Measurements from ENCODE around the gene MTMR10. TPM values are rescaled to one million over a fixed set of nuclear protein-coding genes. Genes with fewer than 3 reads are reported as not detected.

MTMR10 gene
- total RNA-seq, 1 donor from 2014 or later, result 36.3 TPM

DNA sequence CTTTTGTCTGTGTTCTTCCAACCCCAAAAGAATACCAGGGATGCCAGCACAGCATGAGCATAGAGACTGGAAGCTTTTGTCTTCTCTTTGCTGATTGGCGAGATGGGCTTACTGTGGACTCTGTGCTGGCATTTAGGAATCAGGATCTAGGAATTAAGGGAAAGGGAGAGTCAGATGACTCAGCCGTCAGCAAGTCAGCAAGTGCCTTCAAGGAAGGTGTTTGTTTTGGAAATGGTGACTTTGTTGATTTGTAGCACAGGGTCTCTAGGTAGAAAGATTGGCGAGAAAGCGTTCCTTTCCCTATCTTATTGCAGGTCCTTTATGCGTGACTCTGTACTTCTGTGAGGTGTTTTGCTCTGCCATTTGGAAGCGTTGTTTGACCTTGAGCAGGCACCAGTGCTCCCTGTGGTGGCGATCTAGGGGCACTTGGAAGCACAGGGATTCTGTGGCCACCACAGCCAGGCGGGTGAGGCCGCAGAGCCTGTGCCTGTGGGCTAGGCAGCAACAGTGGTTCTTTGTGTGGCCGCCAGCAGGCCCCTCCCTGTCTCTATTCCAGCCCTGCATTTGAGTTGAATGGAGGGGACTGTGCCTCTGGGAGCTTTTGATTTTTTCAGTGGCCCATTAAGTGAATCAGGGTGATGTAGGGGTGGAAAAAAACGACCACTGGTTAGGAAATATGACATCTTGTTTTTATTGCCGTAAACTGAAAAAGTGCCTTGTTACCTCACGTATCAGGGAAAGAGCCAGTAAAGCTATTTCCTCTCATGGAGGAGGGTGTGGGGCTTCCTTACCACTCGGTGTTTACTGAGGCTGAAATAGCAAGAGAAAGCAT lies 68.7 kb downstream of the MTMR10 start:
- DNase-seq (ENCODE audit: low spot score), result no peak

DNA sequence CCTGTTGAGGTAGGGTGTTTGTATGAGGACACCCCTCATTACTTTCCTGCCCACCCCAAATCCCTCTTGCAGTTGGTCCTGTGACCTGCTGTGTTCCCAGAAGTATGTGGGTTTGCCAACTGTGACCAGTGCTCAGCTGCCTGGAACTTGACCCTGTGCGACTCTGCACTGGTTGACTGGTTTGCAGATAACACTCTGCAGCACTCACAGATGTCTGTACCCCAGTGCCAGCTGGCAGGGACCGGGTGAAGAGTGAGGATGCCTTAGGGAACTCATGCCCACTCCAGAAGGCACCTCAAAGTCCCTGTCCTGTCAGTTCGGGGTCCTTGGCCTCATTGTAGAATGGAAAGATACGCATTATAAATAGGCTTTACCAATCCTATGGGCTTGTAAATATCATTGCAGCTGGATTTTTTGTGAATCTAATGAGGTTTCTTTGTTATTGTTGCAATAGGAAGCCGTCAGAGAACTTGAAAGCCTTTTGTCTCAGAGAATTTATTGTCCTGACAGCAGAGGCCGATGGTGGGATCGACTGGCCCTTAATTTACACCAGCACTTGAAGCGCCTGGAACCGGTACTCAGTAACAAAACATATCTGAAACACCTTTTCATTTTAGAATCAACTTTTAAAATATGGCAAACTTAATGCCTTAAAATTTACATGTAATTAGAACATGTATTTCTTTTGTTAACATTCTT lies 69.5 kb downstream of the MTMR10 start:
- DNase-seq (ENCODE audit: low spot score), result no peak

DNA sequence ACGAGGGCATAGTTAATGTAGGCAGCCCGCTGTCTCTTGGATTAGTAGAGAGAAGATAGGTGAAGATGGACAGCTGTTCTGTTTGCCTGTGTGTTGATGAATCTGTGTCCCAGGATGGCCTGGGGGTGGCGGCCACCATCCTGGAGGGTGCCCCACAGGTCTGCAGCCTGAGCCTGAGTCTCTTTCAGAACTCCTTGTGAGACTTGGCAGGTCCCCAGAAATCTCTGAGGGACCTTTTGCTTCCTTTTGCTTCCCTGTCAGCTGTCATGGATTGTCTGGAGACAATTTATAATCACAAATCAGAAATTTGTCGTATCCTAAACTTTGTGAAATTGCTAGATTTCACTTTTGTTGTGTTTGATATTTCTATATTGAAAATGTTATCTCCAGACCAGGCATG lies 70.3 kb downstream of the MTMR10 start:
- no peak for DNase-seq (ENCODE audit: low spot score)

DNA sequence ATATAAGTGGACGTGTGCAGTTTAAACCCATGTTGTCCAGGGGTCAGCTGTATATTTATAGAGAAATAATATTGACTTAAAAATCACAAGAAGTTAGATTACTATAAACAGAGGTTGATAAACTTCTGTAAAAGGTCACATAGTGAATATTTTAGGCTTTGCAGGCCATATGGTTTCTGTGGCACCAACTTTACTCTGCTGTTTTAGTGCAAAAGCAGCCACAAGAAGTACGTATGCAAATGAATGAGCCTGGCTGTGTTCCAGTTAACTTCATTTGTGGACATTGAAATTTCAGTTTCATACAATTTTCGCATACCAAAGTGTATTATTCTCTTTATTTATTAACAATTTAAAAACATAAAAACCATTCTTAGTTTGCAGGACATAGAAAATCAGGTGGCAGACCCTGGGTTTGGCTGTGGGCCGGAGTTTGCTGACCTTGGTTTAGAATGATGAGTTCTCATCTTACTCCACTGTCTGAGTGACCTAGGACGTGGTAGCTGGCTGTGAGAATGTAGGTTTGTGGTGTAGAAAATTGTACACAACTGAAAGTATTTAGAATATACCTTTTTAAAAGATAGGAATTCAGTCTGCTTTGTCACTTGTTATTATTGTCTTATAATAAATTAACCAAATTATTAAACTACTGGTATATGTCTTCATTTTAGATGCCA lies 71.4 kb downstream of the MTMR10 start:
- no peak for DNase-seq (ENCODE audit: low spot score)

DNA sequence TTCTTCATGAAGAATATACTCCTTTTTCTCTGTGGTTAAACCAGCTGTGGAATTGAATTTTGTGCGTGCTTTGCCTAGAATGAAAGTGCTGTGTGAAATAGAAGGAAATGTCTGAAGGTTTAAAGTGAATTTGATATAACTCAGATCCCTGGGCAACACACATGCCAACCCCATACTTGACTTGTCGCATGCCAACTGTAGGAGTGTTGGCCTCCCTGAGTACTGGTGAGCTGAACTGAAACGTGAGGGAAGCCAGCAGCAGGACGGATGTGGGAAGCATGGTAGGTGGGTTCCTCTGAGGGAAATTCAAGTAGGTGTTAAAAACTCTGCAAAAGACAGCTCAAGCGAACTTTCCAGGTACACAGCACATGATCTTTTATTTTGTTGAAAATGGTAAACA lies 73.1 kb downstream of the MTMR10 start:
- no peak for DNase-seq (ENCODE audit: low spot score)

DNA sequence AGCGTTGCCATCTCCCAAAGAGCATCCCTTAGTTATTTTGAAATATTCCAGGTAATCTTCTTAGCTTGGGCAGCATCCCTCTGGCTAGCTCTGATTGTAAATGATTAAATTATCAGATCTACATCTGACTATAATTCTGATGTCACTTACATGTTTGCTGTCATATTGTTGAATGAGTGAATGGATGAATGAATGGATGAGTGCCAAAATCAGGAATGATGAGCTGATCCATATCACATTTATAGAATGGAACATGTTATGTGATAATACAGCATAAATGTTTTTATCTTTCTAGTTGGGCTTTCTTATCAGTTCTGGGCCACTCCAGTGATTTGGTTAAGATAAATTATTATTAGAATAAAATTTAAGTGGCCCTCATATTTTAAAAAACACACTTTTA lies 73.8 kb downstream of the MTMR10 start:
- no peak for DNase-seq (ENCODE audit: low spot score)

DNA sequence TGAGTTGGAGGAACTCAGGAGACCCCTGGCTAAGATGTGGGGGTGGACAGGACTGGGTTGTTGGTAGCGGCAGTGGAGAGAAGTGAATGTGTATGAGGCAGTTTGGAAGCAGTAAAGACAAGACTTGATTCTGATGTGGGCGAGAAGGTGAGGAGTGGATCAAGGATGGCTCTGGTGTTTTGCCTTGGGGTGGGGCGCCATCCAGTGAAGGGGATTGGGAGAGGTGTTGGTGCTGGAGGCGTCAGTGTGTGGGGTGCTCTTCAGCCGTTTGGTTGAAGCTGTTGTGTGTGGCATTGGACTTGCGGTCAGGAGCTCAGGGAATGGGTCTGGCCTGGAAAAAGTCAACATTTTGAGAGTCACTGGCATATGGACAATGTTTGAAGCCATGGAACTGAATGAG lies 74.4 kb downstream of the MTMR10 start:
- DNase-seq (ENCODE audit: low spot score), result no peak

DNA sequence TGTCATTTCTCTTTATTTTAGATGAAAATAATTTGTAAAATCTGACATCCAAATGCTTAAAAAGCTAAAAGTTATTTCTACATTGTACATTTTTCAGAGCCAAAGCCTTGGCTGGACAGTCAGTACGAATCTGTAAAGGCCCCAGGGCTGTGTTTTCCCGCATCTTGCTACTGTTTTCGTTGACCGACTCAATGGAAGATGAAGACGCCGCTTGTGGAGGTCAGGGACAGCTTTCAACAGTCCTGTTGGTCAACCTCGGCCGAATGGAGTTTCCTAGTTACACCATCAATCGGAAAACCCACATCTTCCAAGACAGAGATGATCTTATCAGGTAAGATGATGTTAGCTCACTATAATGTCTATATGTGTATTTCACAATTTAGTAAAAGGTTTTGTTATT lies 77.7 kb downstream of the MTMR10 start:
- DNase-seq (ENCODE audit: low spot score), result no peak

DNA sequence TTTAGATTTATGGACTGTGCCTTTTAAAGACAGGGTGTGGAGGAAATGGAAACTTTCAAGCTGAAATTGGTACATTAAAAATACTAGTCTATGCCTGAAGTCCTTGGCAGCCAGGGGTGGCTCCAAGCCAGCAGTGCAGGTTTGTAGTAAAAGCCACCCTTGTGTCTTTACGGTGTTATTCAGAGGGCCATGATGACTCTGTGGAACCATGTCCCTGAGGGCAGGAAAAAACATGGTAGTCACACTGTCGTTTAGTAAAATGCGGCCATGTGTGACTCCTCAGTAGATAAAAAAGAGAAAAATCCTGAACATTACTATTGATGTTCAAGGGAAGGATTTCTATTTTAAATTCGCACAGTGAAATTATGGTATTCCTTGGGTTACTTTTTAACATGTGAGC lies 85.1 kb downstream of the MTMR10 start:
- DNase-seq (ENCODE audit: low spot score), result no peak

DNA sequence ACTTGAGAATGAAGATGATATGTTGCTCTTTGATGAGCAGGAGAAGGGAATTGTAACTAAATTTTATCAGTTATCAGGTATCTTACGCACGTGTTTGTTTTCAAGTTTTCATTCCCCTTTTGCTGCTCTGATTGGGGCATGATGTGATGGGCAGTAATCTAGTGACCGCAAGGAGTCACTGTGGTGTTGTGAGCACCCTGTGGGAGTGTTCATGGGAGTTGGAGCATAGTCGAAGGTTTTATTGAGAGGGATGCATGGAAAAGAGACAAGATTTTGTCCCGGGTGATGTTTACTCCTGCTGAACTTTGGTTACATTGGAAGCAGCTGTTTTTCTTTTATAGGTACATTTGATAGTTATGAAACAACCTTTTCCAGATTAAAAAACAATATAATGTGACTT lies 85.6 kb downstream of the MTMR10 start:
- DNase-seq (ENCODE audit: low spot score), result no peak

DNA sequence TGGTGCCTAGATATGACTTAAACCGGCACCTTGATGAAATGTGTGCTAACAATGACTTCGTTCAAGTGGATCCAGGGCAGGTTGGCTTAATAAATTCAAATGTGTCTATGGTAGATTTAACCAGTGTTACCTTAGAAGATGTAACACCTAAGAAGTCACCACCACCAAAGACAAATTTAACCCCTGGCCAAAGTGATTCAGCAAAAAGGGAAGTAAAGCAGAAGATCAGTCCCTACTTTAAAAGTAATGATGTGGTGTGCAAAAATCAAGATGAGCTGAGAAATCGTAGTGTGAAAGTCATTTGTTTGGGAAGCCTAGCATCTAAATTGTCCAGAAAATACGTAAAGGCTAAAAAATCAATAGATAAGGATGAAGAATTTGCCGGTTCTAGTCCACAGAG lies 86.6 kb downstream of the MTMR10 start:
- DNase-seq (ENCODE audit: low spot score), result no peak

DNA sequence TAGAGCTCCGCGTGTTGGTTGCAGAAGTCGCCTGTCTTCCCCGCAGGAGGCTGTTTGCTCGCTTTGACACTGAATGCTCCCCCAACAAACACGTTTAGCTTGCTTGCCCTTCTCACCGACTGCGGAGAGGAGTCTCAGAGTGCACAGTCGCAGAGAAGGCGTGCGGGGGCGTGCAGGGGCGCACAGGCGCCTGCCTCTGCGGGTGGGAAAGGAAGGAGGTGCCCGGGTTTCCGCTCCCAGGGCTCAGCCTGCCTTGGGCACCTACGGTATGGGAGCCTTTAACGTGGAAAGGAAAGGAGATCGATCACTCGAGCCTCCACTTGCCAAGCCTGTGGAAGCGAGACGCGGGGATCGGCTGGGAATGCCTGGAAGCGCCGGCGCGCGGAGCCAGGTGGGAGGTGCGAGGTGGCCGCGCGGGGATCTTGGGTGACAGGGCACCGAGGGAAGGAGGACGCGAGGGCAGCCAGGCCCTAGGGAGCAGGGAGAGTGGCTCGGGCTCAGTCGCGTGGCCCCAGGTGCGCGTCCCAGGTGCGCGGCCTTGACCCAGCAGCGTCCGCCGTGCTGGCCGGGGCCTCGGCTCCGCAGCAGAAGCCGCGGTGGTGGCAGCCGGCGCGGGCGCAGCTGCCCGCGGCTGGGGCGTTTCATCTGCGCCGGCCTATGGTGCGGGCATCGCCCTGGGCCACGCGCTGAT lies 87.8 kb downstream of the MTMR10 start, which contains the start of gene FAN1:
TSS of gene FAN1 (plus strand) at position 419 of the 691 bp plus-strand sequence. CDS start 749 bp downstream, outside the sequence.
- no peak for DNase-seq (ENCODE audit: low spot score)

DNA sequence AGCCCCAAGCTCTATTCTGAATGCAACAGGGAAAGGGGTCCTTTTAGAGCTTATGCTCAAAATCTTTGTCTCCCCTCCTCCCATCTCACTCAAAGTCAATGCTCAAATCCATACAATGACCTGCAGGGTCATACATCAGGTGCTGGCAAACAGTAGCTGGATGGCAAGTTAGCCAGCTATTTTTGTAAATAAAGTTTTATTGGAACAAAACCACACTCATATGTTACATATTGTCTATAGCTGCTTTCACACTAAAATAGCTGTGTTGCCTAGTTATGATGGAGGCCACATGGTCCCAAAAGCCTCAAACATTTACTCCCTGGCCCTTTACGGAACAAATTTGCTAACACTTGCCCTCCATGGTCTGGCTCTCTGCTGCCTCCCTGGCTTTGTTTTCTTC lies 89.5 kb downstream of the MTMR10 start:
- DNase-seq (ENCODE audit: low spot score), result no peak

DNA sequence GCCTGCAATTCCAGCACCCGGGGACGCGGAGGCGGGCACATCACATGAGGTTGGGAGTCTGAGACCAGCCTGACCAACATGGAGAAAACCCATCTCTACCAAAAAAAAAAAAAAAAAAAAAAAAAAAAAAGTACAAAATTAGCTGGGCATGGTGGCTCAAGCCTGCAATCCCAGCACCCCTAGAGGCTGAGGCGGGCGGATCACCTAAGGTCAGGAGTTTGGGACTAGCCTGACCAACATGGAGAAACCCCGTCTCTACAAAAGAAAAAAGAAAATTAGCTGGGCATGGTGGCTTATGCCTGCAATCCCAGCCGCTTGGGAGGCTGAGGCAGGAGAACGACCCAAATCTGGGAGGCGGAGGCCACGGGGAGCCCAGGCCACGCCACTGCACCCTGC lies 95.2 kb downstream of the MTMR10 start:
- DNase-seq (ENCODE audit: low spot score), result no peak

DNA sequence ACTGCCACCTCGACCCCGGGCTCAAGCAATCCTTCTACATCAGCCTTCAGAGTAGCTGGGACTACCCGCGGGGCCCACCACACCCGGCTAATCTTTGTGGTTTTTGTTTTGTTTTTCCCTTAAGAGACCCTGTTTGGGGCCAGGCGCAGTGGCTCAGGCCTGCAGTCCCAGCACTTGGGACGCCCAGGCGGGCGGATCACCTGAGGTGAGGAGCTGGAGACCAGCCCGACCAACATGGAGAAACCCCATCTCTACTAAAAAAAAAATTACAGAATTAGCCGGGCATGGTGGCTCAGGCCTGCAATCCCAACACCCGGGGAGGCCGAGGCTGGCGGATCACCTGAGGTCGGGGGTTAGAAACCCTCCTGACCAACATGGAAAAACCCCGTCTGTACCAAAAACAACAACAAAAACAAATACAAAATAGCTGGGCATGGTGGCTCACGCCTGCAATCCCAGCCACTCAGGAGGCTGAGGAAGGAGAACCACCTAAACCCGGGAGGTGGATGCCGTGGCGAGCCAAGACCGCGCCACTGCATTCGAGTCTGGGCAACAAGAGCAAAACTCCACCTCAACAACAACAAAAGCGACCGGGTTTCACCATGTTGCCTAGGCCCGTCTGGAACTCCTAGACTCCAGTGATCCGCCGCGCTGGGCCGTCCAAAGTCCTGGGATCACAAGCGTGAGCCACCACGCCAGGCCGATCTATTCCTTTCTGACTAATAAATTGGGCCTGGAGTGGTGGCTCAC lies 95.8 kb downstream of the MTMR10 start:
- no peak for DNase-seq (ENCODE audit: low spot score)

DNA sequence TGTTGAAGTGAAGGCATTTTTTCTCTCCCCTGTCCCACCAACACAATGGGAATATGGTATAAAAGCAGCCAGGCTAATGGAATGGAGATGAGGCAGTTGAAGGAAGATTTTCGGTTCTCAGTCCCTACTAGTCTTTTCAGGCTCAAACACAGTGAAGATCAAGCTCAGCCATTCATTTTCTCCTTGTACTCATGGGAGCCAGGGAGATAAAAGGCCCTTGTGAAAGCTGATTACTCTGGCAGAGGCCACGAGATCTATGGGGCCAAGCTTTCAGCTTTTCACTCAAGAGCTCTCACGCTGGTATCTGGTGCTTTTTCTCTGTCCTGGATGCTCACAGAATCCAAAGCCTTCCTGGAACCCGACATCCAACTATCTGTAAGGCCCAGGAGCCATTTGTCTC lies 102.2 kb downstream of the MTMR10 start:
- no peak for DNase-seq (ENCODE audit: low spot score)

Other genes starting within 250 kb of the MTMR10 start
- 6.3 TPM for gene FAN1, start 87.7 kb downstream of the MTMR10 start, total RNA-seq
- 0.93 TPM for gene TRPM1, start 110.1 kb upstream of the MTMR10 start, total RNA-seq

Data from mesenteric fat pad (tissue), 1 donor.